Stimulated activated CD8-positive, alpha-beta memory T cell treated with anti-CD3 and anti-CD28 coated beads, Interleukin-7, amount 100 ng/mL, for 48 hours (primary cell): ENCODE results near the gene TBX21.
"Not testable (repeated sequence)": the region's sequence is repeated elsewhere in the genome, so short reads cannot be mapped to it uniquely, and the experiment has no call there.

Source experiments
- DNase-seq, 2 donors: peaks; one replicate each; pipeline ENCODE4 v3.0.0-alpha.2; 2020; ENCODE audit warnings: low read depth in 1 of 2; ENCODE audit errors: extremely low read depth in 1 of 2

The TBX21 gene

DNA sequence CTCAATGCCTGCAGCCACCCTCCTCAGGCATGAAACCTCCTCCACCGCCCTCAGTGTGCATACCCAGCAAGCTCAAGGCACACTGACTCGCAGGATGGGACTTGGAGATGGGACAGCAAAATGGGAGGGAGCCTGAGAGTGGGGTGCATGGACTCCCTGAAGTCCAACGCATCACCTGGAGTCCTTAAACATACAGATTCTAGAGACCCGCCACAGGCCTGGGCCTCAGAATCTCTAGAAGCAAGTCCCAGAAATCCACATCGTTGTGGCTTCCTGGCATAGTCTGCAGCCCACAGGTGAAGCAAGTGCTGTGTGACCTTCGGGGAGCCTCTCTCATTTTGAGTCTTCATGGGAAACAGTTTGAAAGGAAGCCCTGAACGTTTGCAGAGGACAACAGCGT is 3.6 kb upstream of the TBX21 start:
- DNase-seq: no peak

DNA sequence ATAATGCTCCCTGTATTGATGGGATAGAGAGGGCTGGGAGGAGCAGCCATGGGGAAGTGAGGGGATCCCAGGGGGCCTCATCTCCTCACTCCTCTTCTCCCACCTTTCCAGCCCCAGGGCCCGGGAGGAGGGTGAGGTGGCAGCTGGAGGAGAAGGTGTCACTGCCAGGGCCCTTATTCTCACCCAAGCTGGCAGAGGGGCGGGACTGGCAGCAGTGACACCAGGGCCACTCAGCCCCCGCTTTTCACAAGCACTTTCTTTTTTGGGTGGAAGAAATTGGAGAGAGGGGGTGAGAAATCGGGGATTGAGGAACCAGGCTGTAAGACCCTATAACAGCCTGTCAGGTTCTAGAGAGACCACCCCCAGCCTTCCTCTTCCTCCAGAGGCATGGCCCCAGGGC is 2.4 kb upstream of the TBX21 start:
- no peak for DNase-seq

DNA sequence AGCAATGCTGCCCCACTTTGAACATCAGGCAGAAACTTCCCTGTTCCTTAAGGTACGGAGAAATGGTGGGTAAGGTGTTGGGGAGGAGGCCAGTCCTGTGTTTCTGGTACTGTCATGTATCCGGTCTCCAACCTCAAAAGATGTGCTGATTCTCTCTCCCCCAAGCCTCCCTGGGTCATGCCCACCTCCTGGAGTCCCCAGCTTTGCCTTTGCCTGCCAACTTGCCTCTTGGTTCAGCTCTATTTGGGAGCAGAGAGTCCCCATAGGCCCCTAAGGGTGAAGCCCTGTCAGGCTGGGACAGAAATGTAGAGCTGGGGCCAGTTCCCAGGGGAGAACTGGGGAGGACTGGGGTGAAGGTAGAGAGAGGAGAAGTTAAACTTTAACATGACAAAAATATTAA is 1.6 kb upstream of the TBX21 start:
- no peak for DNase-seq

DNA sequence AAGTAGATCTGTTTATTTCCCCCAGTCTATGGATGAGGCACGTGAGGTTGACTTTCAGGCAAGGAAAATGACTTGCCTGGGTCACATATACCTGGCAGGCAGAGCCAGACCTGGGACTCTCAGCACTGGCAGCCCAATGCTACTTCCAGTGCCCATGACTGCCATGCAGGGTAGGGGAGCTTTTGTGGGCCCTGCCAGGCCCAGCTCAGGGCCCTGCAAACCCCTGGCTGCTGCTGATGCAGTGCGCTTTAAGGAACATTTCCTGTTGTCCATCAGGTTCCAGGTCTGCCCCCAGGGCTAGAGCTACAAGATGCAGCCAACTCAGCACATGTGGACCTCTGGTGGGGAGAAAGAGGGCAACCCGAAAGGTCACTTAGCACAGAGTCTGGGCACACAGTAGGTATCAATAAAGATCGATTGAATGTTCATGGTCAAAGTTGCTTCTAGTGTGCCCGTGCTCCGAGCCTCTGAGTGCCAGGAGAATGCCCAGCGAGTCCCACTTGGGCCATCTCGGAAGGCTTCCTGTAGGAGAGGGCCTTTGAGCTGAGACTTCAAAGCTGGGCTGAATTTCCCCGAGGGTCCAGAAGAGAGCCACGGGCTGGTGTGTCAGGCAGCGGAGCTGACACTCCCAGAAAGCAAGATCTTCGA is 513 bp upstream of the TBX21 start:
- no peak for DNase-seq

DNA sequence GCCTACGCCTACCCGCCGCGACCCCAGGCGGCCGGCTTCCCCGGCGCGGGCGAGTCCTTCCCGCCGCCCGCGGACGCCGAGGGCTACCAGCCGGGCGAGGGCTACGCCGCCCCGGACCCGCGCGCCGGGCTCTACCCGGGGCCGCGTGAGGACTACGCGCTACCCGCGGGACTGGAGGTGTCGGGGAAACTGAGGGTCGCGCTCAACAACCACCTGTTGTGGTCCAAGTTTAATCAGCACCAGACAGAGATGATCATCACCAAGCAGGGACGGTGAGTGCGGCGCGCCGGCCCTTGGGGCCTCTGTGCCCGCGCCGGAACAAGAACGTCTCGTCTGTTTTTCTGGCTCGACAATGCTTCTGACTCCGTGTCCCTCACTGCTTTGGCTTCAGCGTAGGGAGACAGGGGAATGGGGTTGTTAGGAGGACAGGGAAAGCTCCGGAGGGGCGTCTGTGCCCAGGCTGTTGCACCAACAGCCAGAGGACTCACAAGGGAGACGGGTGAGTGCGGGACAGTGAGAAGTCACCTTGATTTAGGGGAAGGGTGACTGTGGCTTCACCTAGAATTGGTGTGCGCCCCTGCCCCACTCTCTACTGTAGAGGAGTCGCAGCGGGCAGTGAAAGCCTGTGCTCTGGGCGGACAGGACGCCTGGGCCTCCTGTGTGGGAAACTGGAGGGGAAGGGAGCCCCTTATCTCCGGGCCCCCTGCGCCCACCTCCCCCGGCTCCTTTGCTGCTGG is 806 bp downstream of the TBX21 start:
- no peak for DNase-seq

DNA sequence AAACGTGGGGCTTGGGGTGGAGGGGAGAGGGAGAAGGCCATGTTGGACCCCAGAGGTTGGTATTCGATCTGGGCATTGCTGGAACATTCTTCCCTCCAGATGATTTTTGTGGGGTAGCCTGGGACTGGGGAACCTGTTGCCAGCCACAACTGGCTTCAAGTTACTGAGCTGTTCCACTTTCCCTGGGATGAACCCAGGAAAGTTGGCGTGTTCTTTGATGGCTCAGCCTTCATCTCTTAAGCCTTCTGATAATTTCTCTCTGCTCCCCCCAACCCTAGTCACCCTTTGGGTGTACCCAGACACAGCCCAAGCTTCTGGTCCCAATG is 2.1 kb downstream of the TBX21 start:
- DNase-seq: no peak

DNA sequence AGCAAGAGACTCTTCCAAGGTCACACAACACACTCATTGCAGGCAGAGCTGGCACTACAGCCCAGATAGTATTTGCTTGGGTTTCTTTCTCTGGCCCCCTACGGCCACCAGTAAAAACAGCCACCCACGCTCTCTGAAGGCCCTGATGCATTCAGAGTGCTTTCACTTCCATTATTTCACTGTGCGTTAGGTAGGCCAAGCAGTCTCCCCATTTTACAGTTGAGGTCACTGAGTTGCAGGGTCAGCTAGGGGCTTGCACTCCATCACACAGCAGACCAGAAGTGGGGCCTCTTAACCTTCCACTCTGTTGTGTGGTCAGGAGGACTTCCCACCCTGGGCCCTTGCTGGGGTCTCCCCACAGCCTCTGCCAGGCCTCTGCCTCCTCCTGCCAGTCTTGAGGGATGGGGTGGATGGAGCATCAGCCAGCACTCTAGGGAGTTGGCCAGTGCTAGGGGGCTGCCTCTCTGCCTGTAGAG is 2.5 kb downstream of the TBX21 start:
- no peak for DNase-seq

DNA sequence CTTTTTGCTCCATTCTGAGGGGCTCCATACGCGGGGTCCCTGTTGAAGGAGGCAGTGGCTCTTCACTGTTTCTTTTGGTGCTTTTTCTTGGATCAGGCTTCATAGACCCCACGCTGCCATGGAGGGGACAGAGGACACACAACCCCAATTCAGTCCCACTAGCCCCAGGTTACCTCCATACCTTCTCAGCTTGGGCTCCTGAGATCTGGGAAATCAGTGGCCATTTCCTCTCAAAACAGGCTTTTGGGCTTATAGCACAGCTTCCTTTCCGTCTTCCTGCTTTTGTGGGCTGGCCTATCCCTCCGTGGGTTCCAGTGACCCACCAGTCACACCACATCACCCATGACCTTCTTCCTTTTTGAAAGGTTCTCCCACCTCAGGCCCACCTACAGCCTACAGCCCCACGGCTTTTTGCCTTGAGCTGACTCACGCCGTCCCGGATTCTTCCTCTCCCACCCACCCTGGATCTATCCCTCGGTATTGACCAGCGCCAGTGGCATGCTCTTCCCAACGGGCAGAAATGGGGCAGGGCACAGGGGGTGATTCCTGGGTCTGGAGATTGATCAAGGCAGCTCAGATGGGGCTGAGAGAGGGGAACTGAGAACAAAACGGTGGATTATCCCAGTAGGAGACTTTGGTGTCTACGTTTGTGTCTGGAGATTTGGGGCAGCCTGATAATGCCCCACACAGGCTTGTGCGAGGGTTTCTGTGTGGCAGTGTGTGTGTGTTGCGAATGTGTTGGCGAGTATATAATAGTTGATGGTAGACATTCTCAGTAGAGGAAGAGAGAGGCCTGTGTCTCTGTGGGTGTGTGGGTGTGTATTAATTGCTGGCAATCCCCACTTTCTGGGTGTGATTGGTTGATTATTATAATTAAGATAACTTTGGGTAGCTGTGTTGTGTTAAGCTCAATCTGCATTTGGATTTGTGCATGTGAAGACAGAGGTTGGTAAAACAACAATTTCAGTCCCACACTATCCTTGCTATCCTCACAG is 3.8 kb downstream of the TBX21 start:
- no peak for DNase-seq

DNA sequence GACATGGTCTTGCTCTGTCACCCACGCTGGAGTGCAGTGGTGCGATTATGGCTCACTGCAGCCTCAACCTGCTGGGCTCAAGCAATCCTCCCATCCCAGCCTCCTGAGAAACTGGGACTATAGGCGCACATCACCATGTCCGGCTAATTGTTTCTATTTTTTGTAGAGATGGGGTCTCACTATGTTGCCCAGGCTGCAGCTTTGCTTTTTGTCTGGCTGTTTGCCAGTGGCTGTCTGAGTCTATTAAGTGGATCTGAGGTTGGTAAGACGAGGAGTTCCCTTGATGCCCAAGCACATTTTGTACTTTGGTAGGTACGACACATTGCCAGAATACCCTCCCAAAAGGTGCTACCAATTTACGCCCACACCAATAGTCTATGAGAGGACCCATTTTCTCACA is 5.1 kb downstream of the TBX21 start:
- DNase-seq: no peak

DNA sequence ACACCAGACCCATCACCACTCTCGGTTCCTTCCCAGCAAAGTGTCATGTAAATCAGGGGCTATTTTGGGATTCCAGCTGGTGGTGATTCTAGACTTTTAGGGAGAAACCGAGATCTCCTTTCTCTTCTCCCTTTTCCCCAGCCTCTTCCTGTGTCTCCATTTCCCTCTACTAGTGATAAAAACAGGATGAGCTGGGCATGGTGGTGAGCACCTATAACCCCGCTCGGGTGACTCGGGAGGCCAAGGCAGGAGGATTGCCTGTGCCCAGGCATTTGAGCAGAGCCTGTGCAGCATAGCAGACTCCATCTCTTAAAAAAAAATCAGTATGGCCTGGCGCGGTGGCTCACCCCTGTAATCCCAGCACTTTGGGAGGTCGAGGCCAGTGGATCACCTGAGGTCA is 6.1 kb downstream of the TBX21 start:
- DNase-seq: no peak

DNA sequence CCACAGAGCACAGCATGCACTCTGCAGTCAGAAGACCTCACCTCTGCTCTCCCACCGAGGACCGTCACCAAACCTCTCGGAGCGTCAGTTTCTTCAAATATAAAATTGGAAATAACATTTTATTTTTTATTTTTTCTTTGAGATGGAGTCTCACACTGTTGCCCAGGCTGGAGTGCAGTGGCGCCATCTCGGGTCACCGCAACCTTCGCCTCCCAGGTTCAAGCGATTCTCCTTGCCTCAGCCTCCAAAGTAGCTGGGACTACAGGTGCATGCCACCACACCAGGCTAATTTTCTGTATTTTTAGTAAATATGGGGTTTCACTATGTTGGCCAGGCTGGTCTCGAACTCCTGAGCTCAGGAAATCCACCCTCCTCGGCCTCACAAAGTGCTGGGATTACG is 6.9 kb downstream of the TBX21 start:
- DNase-seq: not testable (repeated sequence)

DNA sequence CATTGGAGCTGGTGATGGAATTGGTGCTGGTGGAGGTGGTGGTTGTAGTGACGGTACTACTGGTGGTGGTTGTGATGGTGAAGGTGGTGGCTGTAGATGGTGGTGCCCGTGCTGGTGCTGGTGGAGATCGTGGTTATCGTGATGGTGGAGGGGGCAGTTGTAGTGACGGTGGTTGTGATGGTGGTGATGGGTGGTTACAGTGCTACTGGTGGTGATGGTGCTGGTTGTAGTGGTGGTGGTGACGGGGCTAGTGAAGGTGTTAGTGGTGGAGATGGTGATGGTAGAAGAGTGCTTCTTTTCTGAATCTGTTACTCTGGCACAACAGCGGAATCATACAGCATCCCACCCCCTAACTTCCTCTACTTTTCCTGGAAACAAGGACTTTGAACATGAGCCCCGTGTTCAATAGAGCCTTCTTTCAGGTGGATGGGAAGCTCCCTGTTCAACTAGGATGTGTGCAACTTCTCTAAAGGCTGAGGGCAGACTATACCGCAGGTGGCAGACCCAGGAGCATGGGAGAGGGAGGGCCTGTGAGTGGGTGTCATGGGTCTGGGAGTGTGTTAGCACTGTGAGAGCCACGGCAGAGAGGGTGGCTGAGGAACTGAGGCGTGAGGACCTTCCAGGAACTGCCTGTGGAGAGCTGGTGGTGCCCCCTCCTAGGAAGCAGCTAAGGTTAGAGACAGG is 8.2 kb downstream of the TBX21 start:
- no peak for DNase-seq

DNA sequence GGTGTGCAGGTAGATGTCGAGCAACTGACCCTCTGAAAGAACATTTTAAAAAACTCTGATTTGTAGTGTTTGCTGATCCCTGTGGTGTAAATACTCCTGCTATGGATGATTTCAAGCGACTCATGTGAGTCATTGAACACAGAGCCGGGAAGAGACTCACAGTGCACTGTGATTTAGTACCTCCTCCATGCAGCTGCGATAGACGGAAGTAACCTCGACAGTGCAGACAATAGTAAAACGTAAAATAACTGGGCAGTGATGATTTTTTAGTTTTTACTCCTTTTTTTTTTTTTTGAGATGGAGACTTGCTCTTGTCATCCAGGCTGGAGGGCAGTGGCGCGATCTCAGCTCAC is 8.7 kb downstream of the TBX21 start:
- no peak for DNase-seq

DNA sequence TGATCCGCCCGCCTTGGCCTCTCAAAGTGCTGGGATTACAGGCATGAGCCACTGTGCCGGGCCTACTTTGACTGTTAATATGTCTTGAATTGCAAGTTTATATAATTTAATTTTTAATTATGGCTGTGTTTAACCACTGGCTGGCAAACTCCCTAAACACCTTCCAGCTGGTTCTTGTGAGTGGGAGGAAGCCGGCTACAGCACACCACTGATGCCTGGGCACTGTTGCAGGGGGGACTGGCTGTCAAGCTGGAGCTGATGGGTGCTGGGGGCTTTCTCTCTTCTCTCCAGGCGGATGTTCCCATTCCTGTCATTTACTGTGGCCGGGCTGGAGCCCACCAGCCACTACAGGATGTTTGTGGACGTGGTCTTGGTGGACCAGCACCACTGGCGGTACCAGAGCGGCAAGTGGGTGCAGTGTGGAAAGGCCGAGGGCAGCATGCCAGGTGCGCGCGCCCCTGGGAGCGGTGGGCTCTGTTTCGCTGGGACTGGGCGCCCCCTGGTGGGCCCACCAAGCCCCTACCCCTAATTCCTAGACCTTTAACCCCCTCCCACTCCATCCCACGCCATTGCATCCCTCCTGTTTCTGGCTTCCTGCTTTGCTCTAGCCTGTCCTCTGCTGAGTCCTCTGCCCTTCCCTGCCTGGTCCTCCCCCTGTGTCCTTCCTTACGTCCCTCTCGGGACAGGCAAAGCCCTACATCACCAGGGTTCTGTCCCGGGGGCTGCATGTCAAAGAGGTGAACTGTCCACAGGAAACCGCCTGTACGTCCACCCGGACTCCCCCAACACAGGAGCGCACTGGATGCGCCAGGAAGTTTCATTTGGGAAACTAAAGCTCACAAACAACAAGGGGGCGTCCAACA is 9.5 kb downstream of the TBX21 start:
- DNase-seq: no peak

DNA sequence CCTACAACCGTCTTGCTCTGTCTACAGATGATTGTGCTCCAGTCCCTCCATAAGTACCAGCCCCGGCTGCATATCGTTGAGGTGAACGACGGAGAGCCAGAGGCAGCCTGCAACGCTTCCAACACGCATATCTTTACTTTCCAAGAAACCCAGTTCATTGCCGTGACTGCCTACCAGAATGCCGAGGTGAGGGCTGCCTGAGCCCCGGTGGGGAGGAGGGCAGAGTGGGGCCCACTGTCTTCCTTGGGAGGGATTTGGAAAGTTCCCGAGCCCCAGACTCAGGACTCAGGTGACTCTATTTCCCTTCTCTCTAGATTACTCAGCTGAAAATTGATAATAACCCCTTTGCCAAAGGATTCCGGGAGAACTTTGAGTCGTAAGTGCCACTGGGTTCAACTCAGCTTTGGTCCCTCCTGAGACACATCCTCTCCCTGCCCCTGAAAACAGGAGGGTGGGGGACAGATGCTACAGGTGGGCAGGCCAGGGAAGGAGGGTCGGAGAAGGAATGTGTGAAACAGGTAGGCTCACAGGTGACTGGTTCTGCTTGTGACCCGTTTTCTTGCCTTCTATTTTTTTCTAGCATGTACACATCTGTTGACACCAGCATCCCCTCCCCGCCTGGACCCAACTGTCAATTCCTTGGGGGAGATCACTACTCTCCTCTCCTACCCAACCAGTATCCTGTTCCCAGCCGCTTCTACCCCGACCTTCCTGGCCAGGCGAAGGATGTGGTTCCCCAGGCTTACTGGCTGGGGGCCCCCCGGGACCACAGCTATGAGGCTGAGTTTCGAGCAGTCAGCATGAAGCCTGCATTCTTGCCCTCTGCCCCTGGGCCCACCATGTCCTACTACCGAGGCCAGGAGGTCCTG is 11.4 kb downstream of the TBX21 start:
- DNase-seq: no peak

DNA sequence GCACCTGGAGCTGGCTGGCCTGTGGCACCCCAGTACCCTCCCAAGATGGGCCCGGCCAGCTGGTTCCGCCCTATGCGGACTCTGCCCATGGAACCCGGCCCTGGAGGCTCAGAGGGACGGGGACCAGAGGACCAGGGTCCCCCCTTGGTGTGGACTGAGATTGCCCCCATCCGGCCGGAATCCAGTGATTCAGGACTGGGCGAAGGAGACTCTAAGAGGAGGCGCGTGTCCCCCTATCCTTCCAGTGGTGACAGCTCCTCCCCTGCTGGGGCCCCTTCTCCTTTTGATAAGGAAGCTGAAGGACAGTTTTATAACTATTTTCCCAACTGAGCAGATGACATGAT is 12.0 kb downstream of the TBX21 start:
- no peak for DNase-seq

DNA sequence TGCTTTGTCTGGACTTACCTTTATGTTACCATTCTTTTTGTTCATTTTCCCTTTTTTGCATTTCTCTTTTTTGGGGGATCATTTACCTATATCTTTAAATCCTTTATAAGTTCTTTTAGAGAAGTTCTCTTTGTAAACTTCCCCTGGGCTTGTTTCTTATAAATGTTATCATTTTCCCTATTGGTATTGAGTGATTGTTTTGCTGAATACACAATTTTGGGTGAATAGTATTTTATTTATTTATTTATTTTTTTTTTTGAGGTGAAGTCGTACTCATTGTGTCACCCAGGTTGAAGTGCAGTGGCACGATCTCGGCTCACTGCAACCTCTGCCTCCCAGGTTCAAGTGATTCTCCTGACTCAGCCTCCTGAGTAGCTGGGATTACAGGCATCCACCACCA is 18.4 kb downstream of the TBX21 start:
- DNase-seq: no peak

DNA sequence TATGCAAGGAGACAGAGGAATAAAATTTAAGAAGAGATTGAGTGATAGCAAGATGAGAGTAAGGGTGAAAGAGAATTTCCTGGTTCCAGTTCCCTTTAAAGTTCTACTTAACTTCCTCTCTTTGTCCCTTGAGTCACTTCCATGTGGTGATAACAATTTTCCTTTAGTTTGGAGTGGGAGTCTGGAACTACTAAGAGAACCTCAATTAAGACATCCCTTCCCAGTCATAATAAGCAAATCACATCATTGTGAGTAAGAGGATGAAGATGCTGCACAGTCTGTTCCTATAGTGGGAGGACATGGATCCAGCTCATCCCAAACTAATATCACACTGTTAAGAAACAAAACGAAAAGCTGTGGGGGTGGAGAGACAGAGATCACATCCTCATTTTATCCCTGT is 24.4 kb downstream of the TBX21 start:
- DNase-seq: no peak

DNA sequence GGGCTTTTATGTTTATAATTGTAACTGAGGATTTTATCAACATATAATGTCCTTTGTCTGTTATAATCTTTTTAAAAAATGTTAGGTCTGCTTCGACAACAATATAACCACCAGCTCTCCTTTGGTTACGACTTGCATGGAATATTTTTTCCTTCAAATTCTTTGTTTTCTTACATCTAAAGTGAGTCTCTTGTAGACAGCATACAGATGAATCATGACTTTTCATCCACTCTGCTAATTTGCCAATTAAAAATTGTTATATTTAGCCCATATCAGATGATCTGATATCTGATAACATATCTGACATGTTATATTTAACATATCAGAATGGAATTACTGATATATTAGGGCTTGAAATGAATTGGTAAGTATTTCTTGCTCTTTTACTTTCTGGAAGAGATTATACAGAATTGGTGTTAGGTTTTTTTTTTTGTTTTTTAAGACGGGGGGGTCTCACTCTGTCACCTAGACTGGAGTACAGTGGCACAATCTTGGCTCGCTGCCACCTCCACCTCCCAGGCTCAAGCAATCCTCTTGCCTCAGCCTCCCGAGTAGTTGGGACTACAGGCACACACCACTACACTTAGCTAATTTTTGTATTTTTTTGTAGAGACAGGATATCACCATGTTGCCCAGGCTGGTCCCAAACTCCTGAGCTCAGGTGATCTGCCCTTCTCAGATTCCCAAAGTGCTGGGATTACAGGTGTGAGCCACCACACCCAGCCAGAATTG is 27.5 kb downstream of the TBX21 start:
- no peak for DNase-seq
